Measurements from ENCODE around the gene TIAM2. TPM values are rescaled to one million over a fixed set of nuclear protein-coding genes. Genes with fewer than 3 reads are reported as not detected.

Gene TIAM2
- total and polyA plus RNA-seq, 2 donors (not counting 3 experiments of a cell fraction or from before 2014, with no cell fraction given), result 9.6 to 18.5 TPM

DNA sequence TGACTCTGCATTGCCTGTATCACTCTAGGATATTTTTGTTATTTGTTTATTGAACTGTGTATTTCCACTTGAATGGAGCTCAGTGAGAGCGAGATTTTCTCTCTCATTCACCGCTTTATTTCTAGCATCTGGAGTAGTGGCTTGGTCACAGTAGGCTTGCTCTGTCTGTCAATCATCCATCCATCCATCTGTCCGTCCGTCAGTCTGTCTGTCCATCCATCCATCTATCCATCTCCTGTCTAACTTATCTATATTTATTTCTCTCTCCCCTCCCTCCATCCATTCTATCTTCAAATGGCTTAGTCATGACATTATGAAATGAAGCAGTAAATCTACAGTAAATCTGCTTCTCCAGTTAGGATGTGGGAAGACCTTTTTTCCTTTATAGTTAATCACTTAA lies 94.6 kb downstream of the TIAM2 start:
- H3K9me1 ChIP-seq (replicated peaks; ENCODE audit: control insufficient read depth, extremely low read depth, insufficient read depth, low read length), result no peaks in the 10 kb centered on the region
- dilution Hi-C loops (cut with MboI; ENCODE audit: extremely low pct_ligation_motif_present, low sequenced_read_pairs), result no loop called here
- no peak overlapping the region for H3K9ac ChIP-seq (replicated peaks; ENCODE audit: extremely low read depth, insufficient read depth, low read length)
- TF ChIP-seq FOS (IDR thresholded peaks at IDR 0.05; ENCODE audit: borderline replicate concordance, insufficient read depth, low read length) (no peak), POLR2AphosphoS5 (IDR thresholded peaks at IDR 0.05; ENCODE audit: insufficient read depth, low read depth, low read length) (no peak), GATA2 (IDR thresholded peaks at IDR 0.05; ENCODE audit: insufficient read depth, insufficient read length, low read depth, low read length) (no peak)
- TF ChIP-seq, protein P1, sequence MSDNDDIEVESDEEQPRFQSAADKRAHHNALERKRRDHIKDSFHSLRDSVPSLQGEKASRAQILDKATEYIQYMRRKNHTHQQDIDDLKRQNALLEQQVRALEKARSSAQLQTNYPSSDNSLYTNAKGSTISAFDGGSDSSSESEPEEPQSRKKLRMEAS (IDR thresholded peaks at IDR 0.05; ENCODE audit: insufficient read depth, insufficient read length), result no peak
- no peaks in the 10 kb centered on the region for H3K9me3 ChIP-seq (replicated peaks; ENCODE audit: control insufficient read depth, insufficient read depth, low read length)
- no peak overlapping the region for H3K4me3 ChIP-seq (replicated peaks in 1 of 3; ENCODE audit: insufficient read depth in 1 of 3, low read depth in 1 of 3, low read length in 3 of 3)
- no peak for DNase-seq (ENCODE audit: low read depth, low spot score)
- POLR2A ChIA-PET, result no interaction called here
- no peak overlapping the region for H3K27ac ChIP-seq (ENCODE audit: insufficient read depth, low read depth, low read length)
- FAIRE-seq, result no peak
- H4K20me1 ChIP-seq (replicated peaks; ENCODE audit: control insufficient read depth, extremely low read depth, insufficient read depth, low read length), result no peaks in the 10 kb centered on the region
- H3K4me2 ChIP-seq (ENCODE audit: insufficient read depth, low read length), result no peak overlapping the region
- CTCF ChIA-PET, result no interaction called here
- H3K79me2 ChIP-seq (ENCODE audit: control insufficient read depth, insufficient read depth, low read length), result no peaks in the 10 kb centered on the region
- H3K36me3 ChIP-seq (ENCODE audit: control insufficient read depth in 2 of 2, extremely low read depth in 1 of 2, insufficient read depth in 2 of 2, low read length in 2 of 2), result no peaks in the 10 kb centered on the region
- no TSS peak for BruUV-seq (replicated peaks)
- no peak overlapping the region for H2AFZ ChIP-seq (ENCODE audit: low read depth, low read length)
- intact Hi-C loops (cut with micrococcal nuclease), result no loop called here
- no peaks in the 10 kb centered on the region for H3K27me3 ChIP-seq (ENCODE audit: control insufficient read depth in 2 of 2, insufficient read depth in 2 of 2, low read length in 2 of 2)
- peaks cover 6% of the 10 kb centered on the region for H3K4me1 ChIP-seq (ENCODE audit: control insufficient read depth, extremely low read depth, insufficient read depth, low read length)

DNA sequence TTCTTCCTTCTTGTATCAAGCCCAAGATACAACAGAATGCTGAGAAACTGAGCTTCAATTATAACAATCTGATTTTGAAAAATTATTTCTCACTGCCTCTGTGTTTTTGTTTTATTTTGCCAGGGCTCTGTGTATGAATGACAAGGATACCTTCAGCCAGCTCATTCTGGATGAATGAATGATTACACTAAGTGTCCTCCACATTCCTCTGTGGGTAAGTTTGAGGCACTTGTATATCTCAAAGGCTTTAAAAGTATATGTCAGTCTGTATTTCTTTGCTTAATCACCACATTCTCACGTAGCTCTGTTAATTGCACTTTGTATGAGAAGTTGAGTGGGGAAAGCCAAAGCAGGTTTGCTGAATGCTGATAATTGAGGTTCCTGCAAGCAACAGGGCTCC lies 95.1 kb downstream of the TIAM2 start:
- Histone ChIP-seq H3K9me1 (replicated peaks; ENCODE audit: control insufficient read depth, extremely low read depth, insufficient read depth, low read length) (no peaks in the 10 kb centered on the region), H3K27me3 (ENCODE audit: control insufficient read depth in 2 of 2, insufficient read depth in 2 of 2, low read length in 2 of 2) (no peaks in the 10 kb centered on the region), H3K27ac (ENCODE audit: insufficient read depth, low read depth, low read length) (no peak overlapping the region), H3K79me2 (ENCODE audit: control insufficient read depth, insufficient read depth, low read length) (no peaks in the 10 kb centered on the region), H3K4me2 (ENCODE audit: insufficient read depth, low read length) (no peak overlapping the region), H3K9ac (replicated peaks; ENCODE audit: extremely low read depth, insufficient read depth, low read length) (no peak overlapping the region), H3K36me3 (ENCODE audit: control insufficient read depth in 2 of 2, extremely low read depth in 1 of 2, insufficient read depth in 2 of 2, low read length in 2 of 2) (no peaks in the 10 kb centered on the region), H3K9me3 (replicated peaks; ENCODE audit: control insufficient read depth, insufficient read depth, low read length) (no peaks in the 10 kb centered on the region), H2AFZ (ENCODE audit: low read depth, low read length) (no peak overlapping the region), H4K20me1 (replicated peaks; ENCODE audit: control insufficient read depth, extremely low read depth, insufficient read depth, low read length) (no peaks in the 10 kb centered on the region), H3K4me1 (ENCODE audit: control insufficient read depth, extremely low read depth, insufficient read depth, low read length) (peaks cover 6% of the 10 kb centered on the region), H3K4me3 (replicated peaks in 1 of 3; ENCODE audit: insufficient read depth in 1 of 3, low read depth in 1 of 3, low read length in 3 of 3) (no peak overlapping the region)
- POLR2A ChIA-PET, result no interaction called here
- dilution Hi-C loops (cut with MboI; ENCODE audit: extremely low pct_ligation_motif_present, low sequenced_read_pairs) (no loop called here), intact Hi-C loops (cut with micrococcal nuclease) (no loop called here)
- FAIRE-seq, result no peak
- CTCF ChIA-PET, result no interaction called here
- TF ChIP-seq POLR2AphosphoS5 (IDR thresholded peaks at IDR 0.05; ENCODE audit: insufficient read depth, low read depth, low read length) (no peak), EZH2 (IDR thresholded peaks at IDR 0.05; ENCODE audit: borderline replicate concordance, low read depth, low read length, severe bottlenecking) (no peak), POLR2A (IDR thresholded peaks at IDR 0.05; ENCODE audit: low read depth, low read length) (no peak)
- no peak for DNase-seq (ENCODE audit: low read depth, low spot score)
- BruUV-seq (replicated peaks), result no TSS peak

Measured in endothelial cell of umbilical vein (primary cell).